ENCODE data around the gene PTPRF. TPM values are rescaled to one million over a fixed set of nuclear protein-coding genes. Genes with fewer than 3 reads are reported as not detected.

The PTPRF gene
- total RNA-seq, 4 donors from 2014 or later: 53.2 to 80.6 (median 71.7) TPM

DNA sequence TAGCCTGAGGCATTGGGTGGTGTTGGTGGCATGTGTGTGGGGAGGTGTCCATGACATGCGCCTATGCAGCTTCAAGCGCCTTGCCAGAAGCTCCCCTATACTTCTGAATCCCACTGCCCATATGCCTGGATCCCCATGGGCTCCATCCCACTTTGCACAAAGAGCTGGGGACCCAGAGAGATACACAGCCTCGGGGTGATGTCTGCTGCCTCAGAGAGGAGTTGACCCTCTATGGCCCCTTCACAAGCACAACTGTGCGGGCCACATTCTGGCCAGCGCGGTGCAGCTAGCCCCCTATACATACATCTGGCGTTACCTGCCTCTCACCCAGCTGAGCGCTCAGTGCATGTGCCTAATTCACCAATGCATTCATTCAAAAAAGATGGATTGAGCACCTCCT lies 9.6 kb upstream of the PTPRF start:
- Histone ChIP-seq H3K27ac (no peak overlapping the region), H3K27me3 (no peaks in the 10 kb centered on the region), H3K4me1 (no peaks in the 10 kb centered on the region), H3K4me3 (replicated peaks in 1 of 3) (no peak overlapping the region), H3K9me3 (no peaks in the 10 kb centered on the region), H3K36me3 (no peaks in the 10 kb centered on the region)
- TF ChIP-seq, protein P1, sequence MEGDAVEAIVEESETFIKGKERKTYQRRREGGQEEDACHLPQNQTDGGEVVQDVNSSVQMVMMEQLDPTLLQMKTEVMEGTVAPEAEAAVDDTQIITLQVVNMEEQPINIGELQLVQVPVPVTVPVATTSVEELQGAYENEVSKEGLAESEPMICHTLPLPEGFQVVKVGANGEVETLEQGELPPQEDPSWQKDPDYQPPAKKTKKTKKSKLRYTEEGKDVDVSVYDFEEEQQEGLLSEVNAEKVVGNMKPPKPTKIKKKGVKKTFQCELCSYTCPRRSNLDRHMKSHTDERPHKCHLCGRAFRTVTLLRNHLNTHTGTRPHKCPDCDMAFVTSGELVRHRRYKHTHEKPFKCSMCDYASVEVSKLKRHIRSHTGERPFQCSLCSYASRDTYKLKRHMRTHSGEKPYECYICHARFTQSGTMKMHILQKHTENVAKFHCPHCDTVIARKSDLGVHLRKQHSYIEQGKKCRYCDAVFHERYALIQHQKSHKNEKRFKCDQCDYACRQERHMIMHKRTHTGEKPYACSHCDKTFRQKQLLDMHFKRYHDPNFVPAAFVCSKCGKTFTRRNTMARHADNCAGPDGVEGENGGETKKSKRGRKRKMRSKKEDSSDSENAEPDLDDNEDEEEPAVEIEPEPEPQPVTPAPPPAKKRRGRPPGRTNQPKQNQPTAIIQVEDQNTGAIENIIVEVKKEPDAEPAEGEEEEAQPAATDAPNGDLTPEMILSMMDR (IDR thresholded peaks at IDR 0.05): no peak
- TF ChIP-seq POLR2A (IDR thresholded peaks at IDR 0.05): no peak
- 90 to 93% methylated on average over 8 of the region's 8 CpGs for WGBS, 2 donors
- DNase-seq: no peak
- intact Hi-C loops (cut with DNase I): loop anchor here (10.0 kb wide), 1 partner anchor 524 kb away; no protein-coding TSS in a partner anchor

DNA sequence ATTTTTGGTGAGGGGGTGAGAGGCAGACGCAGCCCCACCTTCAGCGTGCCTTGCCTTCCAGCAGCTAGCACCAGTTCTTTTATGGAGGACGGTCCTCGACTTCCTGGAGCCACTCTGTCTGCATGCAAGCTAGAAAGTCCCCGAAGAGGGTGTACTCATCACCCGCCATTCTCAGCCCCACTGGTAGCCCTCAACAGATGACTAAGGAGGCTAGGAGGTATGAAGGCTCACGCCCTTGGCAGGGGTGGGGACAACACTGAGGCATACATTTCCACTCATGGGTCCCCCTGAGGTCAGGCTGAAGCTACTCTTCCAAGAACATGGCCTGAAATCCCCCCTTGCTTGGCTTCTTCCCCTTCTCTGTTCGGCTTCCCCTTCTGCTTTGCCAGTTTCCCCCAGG lies 8.9 kb upstream of the PTPRF start:
- Histone ChIP-seq H3K4me3 (replicated peaks in 1 of 3) (no peak overlapping the region), H3K36me3 (no peaks in the 10 kb centered on the region), H3K27ac (no peak overlapping the region), H3K4me1 (no peaks in the 10 kb centered on the region), H3K9me3 (no peaks in the 10 kb centered on the region), H3K27me3 (no peaks in the 10 kb centered on the region)
- no peak for DNase-seq
- no peak for TF ChIP-seq POLR2A (IDR thresholded peaks at IDR 0.05)
- TF ChIP-seq, protein P1 (IDR thresholded peaks at IDR 0.05): no peak
- intact Hi-C loops (cut with DNase I): loop anchor here (10.0 kb wide), 1 partner anchor 523 kb away; no protein-coding TSS in a partner anchor
- 80 to 85% methylated on average over 8 of the region's 8 CpGs for WGBS, 2 donors

DNA sequence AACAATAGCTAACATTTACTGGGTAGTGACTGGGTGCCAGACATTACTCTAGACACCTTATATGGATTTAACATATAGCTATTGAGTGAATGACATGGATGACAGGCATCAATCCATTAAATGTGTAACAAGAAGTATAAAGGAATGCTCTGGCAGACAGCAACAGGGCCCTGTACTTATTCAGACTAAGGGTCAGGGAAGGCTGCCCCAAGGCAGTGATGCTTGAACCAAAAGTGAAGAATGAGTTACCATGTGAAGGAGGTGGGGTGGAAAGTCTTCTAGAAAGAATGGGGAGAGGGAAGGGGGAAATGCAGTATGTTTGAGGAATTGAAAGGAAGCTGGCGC lies 8.3 kb upstream of the PTPRF start:
- Histone ChIP-seq H3K36me3 (no peaks in the 10 kb centered on the region), H3K27me3 (no peaks in the 10 kb centered on the region), H3K9me3 (no peaks in the 10 kb centered on the region), H3K4me1 (no peaks in the 10 kb centered on the region), H3K27ac (no peak overlapping the region), H3K4me3 (replicated peaks in 1 of 3) (no peak overlapping the region)
- no peak for DNase-seq
- TF ChIP-seq, protein P1 (IDR thresholded peaks at IDR 0.05): no peak
- no peak for TF ChIP-seq POLR2A (IDR thresholded peaks at IDR 0.05)
- intact Hi-C loops (cut with DNase I): loop anchor here (10.0 kb wide), 1 partner anchor 522 kb away; no protein-coding TSS in a partner anchor
- WGBS, 2 donors: 89 to 95% methylated on average over 1 of the region's 1 CpG

DNA sequence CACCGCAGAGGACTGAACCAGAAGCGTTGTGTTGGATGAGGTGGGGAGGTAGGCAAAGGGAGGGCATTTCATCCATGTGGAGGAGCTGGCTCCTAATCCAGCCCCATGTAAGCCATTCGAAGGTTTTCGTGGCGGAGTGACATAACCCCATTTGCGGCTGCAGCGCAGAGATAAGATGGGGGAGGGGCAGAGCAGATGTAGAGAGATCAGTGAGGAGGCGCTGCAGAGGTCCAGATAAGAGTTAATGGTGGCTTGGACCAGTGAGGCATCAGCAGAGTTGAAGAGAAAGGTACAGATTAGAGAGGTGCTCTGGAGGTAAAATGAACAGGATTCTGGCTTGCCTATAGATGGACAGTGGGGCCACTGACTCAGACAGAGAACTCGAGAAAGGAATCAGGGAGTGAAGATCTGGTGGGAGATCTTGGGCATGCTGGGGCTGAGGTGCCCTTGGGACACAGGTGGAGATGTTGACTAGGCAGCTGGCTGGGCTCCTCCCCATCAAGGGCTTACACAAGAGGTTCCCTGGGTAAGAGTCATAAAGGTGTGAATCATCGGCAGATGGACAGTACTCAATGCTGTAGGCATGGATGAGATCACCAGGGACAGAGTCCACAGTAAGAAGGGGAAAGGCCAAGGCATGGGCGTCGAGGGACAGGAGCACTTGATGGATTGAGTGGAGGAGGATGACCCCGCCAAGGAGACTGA lies 7.8 kb upstream of the PTPRF start:
- Histone ChIP-seq H3K36me3 (no peaks in the 10 kb centered on the region), H3K27me3 (no peaks in the 10 kb centered on the region), H3K9me3 (no peaks in the 10 kb centered on the region), H3K27ac (no peak overlapping the region), H3K4me1 (no peaks in the 10 kb centered on the region), H3K4me3 (replicated peaks in 1 of 3) (no peak overlapping the region)
- no peak for TF ChIP-seq POLR2A (IDR thresholded peaks at IDR 0.05)
- TF ChIP-seq, protein P1 (IDR thresholded peaks at IDR 0.05): no peak
- 78 to 79% methylated on average over 13 of the region's 13 CpGs for WGBS, 2 donors
- DNase-seq: no peak
- intact Hi-C loops (cut with DNase I): loop anchor here (10.0 kb wide), 1 partner anchor 522 kb away; no protein-coding TSS in a partner anchor

DNA sequence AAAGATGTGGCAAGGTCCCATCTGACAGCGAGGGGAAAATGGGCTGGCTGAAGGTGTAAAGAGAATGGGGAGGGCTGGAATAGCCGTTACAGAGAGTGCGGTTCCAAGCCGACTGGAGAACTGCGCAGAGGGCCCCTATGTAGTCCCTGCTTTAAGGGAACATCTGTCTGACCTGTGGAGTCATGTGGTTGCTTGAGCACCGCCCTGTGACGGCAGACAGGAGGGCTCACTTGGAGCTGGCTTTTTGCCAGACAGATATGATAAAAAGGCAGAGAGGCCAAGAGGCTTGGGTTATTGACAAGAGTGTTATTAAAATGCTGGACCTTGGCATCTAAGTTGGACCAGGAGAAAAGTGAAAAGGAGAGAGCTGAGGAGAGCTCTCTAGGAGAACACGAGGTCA lies 5.9 kb upstream of the PTPRF start:
- H3K9me3 ChIP-seq: no peaks in the 10 kb centered on the region
- no peak overlapping the region for H3K4me3 ChIP-seq (replicated peaks in 1 of 3)
- WGBS, 2 donors: 72 to 75% methylated on average over 8 of the region's 8 CpGs
- no peak for DNase-seq
- H3K27ac ChIP-seq: no peak overlapping the region
- TF ChIP-seq, protein P1 (IDR thresholded peaks at IDR 0.05): no peak
- TF ChIP-seq POLR2A (IDR thresholded peaks at IDR 0.05): no peak
- H3K36me3 ChIP-seq: no peaks in the 10 kb centered on the region
- intact Hi-C loops (cut with DNase I): loop anchor here (5.0 to 10.0 kb wide), 3 partner anchors 122 to 520 kb away; partner anchors contain the start of gene ARTN
- no peaks in the 10 kb centered on the region for H3K27me3 ChIP-seq
- H3K4me1 ChIP-seq: peaks cover 3 to 4% of the 10 kb centered on the region in 2 donors
